DMS114 treated with DMSO at 0.1 percent for 48 hours (cell line): ENCODE data around the gene GAB2.
"Not testable (repeated sequence)": the region's sequence is repeated elsewhere in the genome, so short reads cannot be mapped to it uniquely, and the experiment has no call there.

Experiments
- DNase-seq: peaks from one replicate; lab custom pipeline; 2025; ENCODE audit not compliant: unreplicated experiment; lab: John Stamatoyannopoulos, UW

GAB2 gene

DNA sequence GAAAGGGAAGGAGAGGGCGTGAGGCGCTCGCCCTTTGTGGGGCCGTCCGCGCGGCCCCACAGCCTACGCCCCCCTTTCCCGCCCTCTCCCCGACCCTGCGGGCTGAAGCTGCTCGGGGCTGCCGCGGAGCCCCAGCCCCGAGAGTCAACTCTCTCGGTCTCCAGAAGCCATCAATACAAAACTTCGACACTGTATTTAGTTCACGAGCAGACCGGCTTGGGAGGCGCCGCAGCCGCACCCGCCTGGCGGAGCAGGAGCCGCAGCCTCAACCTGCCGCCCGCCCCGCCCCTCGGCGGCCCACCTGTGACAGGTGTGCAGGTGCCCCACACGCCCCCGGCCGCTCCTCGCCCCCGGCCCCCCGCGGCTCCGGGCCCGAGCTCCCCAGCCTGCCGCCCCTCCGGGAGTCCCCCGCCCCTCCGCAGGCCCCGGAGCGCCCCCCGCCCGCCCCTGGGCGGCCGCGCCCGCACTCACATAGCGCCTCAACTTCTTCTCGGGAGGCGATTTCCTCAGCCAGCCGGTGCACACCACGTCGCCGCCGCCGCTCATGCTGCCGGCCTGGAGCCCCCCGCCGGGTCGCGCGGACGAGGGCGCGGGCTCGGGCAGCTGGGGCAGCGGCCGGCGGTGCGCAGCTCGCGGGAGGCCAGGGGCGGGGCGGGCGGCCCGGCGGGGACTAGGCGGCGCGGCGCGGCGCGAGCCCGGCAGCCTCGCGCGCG is at the start of gene GAB2:
GAB2 (minus strand) TSS at position 646 of the 713 bp plus-strand sequence; CDS start at position 546, 100 bp downstream.
- DNase-seq, result no peak

DNA sequence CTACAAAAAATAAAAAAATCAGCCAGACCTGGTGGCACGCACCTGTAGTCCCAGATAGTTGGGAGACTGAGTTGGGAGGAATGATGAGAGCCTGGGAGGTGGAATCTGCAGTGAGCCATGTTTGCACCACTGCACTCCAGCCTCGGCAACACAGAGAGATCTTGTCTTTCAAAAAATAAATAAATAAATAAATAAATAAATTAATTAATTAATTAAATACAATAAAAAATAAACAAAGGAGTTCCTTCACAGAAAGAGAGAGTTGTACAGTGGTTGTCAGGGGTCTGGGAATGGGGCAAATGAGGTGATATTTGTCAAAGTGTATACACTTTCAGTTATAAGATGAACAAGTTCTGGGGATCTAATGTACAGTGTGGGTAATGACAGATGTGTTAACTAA is 49.8 kb upstream of the GAB2 start:
- DNase-seq, result no peak

- DNase-seq, result no peak
These were observed 47.7 kb upstream of the GAB2 start for GRCh38 chr11:78465169-78465942.

DNA sequence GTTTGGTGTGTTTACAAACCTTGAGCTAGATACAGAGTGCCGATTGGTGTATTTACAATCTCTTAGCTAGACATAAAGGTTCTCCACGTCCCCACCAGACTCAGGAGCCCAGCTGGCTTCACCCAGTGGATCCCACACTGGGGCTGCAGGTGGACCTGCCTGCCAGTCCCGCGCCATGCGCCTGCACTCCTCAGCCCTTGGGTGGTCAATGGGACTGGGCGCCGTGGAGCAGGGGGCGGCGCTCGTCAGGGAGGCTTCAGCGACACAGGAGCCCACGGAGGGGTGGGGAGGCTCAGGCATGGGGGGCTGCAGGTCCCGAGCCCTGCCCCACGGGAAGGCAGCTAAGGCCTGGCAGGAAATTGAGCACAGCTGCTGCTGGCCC is 47.2 kb upstream of the GAB2 start:
- DNase-seq, result not testable (repeated sequence)

DNA sequence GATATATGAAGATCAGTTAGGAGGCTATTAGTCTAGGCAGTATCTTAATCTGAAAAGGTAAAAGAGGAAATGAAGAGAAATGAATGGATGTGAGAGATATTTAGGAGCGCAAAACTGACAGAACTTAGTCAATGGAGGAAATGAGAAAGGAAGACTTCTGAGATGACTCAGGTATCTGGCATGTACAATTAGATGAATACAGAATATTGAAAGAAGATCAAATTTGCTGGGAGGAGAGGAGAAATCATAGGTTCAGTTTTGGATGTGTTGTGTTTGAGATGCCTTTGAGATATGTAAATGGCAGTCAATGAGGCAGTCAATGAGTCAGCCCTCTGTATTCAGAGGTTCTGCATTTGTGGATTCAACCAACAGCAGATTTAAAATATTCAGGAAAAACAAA is 42.9 kb upstream of the GAB2 start:
- DNase-seq, result no peak

DNA sequence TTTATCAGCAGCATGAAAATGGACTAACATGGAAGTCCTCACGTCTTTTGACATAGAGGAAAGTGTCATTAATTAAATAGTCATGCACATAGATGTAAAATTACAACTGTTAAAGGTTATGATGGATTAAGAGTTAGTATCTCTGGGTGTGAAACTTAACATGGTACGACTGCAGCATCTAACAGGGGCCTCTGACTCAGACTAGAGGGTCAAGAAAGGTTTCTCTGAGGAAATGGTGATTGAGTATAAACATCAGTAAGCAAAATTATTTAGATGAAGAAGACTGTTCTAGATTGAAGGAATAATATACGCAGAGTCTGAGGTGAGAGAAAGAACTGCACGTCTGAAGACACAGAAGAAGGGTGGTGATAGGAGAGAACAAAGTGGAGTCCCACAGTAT is 42.1 kb upstream of the GAB2 start:
- no peak for DNase-seq

- no peak for DNase-seq
These were observed 39.8 kb upstream of the GAB2 start for GRCh38 chr11:78457448-78457847.

DNA sequence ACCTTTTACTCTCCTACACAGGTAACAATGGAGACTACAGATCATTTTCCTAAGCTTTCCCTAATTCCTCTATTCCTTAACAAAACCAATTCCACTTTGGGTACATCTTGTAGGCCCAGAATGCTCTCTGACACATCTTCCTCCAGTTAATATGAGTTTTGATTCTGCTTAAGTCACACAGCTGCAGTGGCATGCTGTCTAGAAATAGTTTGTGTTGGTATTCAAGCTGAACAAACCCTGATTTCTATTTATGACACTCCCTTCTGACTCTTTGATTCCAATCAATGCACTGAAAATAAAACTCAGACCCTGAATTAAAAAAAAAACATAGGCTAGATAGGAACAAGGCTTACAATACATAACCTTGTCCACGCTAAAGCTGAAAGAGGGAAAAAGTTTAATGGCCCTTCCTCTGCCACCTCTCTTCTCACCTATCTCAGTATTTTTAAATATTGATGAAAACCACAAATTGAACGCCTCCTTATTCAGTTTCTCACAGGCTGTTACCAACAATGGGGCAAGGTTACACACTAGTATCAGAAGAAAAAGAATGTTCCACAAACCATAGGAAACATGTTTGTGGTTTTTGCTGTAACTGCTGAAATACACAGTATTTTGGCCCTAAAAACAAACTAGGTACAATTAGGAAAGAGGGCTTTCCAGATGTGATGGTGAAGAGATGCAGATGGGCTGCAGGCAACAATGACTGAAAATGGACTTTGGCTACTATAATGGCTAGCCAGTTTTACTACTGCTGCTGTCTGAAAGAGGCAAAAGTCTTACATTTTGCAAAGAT is 35.7 kb upstream of the GAB2 start:
- DNase-seq, result no peak

- DNase-seq, result no peak
These were observed 33.9 kb upstream of the GAB2 start for GRCh38 chr11:78451371-78452150.

- DNase-seq, result no peak
These were observed 33.2 kb upstream of the GAB2 start for GRCh38 chr11:78450866-78451265.

- DNase-seq, result no peak
These were observed 32.2 kb upstream of the GAB2 start for GRCh38 chr11:78449866-78450265.

DNA sequence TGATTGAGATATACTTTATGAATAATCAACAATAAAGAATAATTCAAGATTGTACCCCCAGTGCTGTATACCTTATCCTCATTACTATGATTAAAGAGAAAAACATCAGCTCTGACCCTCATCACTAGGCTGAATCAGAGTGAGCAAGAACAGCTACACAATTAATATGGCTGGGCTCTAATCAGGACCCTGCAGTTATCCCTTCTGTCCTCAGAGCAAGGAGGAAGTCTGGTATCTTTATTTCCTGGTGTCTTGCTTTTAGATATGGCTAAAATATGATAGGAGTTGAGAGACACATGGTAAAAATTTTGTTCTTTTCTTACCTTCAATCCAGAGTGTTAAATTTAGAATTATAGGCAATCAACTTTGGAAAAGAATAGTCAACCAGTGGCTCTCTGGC is 28.6 kb upstream of the GAB2 start:
- DNase-seq, result no peak

- no peak for DNase-seq
These were observed 27.1 kb upstream of the GAB2 start for GRCh38 chr11:78444726-78445125.

DNA sequence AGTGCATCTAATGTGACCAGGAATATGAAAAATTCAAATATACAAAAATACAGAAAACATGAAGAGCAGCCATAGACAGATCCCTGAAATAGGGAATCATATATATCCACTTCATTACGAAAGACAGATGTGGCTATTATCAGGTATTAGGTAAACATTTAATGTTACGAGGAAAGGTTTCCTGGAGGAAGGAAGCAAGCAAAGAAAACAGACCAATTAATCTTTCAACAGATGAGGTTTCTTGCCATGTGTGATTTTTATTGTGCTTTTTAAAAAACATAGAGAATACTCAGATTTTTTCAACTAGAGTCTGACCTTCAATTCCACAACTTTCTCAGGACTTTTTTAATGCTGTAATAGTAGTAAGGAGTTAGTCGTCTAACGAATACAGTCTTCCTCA is 24.3 kb upstream of the GAB2 start:
- DNase-seq, result no peak

- no peak for DNase-seq
These were observed 20.8 kb upstream of the GAB2 start for GRCh38 chr11:78438298-78438975.

GRCh38 chr11:78432956-78433355 is 15.3 kb upstream of the GAB2 start:
- no peak for DNase-seq

GRCh38 chr11:78432058-78432515 is 14.5 kb upstream of the GAB2 start:
- DNase-seq, result no peak

- DNase-seq, result no peak
These were observed 12.0 kb upstream of the GAB2 start for GRCh38 chr11:78429660-78430059.

GRCh38 chr11:78429209-78429608 is 11.6 kb upstream of the GAB2 start:
- DNase-seq, result no peak

DNA sequence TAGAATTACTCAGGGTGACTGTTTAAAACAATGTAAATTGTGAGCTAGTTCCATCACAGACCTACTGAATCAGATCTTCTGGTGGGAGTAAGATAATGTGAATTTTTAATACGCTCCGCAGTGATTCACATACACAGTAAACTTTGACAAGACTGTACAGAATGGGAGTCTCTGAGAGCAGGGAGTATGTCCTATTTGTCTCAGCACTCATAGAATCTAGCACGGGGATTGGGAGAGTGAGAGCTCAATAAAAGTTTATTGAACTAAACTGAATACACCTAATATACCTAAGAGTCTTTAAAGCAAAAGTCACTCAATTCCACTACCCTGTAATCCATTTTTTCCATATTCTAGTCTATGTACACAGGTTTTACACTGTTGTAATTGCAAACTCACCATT is 11.2 kb upstream of the GAB2 start:
- DNase-seq, result no peak
